Uterus (tissue), 2 donors: Measurements from ENCODE around the gene MYH13.

Source experiments
- CTCF ChIP-seq, 4 experiments: fragments of 200-600 bp in 2 of 4; fragments of 450-650 bp in 2 of 4; sonication (generic) in 2 of 4; IDR thresholded peaks; one replicate each; pipeline ENCODE4 v1.5.1; 2016 to 2019; ENCODE audit warnings: antibody characterized with exemption in 4 of 4, mild to moderate bottlenecking in 2 of 4, moderate library complexity in 1 of 4
- POLR2A ChIP-seq, 2 donors: fragments of 450-650 bp; IDR thresholded peaks; one replicate each; pipeline ENCODE4 v1.6.1; 2016; ENCODE audit warnings: antibody characterized with exemption in 2 of 2, mild to moderate bottlenecking in 1 of 2, moderate library complexity in 1 of 2

DNA sequence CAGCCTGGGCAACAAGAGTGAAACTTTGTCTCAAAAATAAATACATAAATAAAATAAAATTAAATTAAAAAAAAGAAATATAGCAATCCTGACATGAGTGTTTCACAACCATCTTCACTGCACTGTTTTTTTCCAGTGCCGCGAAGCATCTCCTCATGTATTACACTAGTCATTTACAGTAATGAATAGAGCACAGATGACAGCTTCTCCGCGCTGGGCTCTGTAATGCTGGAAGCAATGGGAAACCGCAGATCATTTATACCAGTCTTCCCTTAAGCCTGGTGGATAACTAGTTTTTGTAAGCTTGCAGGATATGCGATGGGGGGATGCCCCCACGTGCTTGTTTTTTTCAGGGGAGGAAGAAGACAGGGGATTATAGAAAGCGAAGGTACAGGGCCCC, 86.9 kb downstream of the MYH13 start:
- TF ChIP-seq POLR2A (IDR thresholded peaks at IDR 0.05) (no peak), CTCF (IDR thresholded peaks at IDR 0.05) (no peak)
